RPMI8226 (cell line): ENCODE data around the gene RALGDS.
"Not testable (repeated sequence)": the region's sequence is repeated elsewhere in the genome, so short reads cannot be mapped to it uniquely, and the experiment has no call there.

Source experiments
- DNase-seq: peaks from one replicate; pipeline ENCODE4 v3.0.0-alpha.2; 2015

Gene RALGDS

DNA sequence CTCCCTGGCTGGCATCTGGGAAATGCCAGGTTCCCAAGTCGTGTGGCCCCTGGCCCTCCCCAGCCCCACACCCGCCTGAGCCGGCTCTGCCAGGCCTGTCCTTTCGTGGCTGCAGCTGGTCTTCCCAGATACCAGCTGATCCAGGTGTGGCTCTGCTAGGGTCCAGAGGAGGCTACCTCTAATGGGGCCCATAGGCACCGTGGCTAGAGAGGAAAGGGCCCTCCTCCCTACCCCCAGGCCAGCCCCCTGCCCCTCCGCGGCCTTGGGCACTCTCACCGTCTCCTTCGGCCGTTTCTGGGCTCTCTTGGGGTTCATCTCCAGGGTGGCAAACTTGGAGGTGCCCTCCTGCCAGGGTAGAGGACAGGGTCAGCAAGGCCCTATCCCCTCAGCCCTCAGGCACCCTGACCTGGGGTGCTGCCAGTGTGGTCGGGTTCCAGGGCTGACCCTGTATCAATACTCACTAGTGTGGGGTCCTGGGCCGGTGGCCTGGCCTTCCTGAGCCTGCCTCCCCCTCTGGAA is 17.0 kb downstream of the RALGDS start:
- DNase-seq: no peak

GRCh38 chr9:133103183-133103986 is 17.7 kb downstream of the RALGDS start:
- peak; percentile 52 for DNase-seq

DNA sequence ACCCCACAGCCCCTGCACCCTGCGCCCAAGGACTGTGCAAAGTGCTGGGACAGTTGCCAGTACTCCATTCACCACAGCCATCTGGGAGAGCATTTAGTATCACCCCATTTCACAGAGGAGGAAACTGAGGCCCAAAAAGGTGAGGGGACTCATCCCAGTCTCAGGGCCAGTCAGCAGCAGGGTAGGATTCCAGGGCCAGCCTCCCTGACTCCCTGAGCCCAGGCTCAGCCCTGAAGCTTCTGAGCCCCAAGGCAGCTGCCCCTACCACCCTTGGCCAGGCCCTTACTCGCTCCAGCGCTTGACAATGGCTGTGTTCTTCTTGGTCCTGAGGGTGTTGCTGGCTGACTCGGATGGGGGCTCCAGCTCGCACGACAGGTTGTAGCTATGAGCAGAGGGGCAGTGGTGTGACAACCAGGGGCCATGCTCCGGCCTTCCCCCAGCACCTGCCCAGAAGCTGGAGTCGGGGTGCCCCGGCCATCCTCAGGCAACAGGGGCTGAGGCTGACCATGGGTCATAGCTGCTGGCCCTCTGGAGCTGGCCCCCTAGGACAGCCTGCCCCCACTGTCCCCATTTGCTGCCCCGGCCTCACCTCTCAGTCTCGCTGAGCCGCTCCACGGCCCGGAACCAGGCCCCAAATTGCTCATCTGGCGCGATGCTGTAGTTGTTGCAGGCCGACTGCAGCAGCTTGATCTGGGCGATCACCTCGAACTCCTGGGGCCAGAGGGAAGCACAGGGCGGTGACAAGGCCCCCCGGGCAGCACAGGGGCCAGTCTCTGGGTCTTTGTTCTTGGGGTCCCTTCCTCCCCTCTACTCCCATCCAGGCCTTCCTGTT is 18.6 kb downstream of the RALGDS start:
- no peak for DNase-seq

GRCh38 chr9:133101356-133102189 is 19.5 kb downstream of the RALGDS start:
- DNase-seq: no peak

DNA sequence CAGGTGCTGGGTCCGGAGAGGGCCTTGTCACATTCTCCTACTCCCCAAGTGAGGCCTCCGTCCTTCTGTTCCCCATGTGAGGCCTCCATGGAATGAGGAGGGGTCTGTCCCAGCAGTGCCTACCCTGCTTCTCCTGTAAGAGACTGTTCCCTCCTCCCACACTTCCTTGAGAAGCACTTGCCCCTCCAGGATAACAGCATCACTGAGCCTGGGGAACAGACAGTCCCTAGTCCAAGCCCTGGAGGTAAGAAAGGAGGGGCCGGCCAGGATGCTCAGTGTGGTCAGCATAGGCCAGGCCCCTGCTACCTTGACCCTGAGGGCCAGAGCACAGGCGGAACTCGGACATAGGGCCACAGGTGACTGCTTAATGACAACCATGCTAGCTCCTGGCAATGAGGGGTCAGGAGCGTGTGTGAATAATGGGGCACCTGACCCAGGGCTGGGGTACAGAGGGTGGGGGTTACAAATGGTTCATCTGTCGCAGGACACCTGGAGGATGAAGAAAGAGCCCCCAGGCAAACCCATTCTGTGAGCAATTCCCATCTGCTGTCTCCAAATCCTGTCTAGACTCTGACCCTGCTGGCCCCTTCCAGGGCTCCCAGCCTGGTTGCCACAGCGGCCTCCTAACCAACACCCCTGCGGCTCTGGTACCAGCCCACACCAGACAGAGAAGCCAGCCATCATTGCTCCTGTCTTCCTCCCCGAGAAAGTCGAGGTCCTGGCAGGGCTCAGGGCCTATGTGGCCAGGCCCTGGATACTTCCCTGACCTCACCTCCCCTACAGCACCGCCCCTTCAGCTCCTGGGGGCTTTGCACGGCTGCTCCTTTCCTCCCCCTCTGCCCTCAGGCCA is 20.3 kb downstream of the RALGDS start:
- no peak for DNase-seq

DNA sequence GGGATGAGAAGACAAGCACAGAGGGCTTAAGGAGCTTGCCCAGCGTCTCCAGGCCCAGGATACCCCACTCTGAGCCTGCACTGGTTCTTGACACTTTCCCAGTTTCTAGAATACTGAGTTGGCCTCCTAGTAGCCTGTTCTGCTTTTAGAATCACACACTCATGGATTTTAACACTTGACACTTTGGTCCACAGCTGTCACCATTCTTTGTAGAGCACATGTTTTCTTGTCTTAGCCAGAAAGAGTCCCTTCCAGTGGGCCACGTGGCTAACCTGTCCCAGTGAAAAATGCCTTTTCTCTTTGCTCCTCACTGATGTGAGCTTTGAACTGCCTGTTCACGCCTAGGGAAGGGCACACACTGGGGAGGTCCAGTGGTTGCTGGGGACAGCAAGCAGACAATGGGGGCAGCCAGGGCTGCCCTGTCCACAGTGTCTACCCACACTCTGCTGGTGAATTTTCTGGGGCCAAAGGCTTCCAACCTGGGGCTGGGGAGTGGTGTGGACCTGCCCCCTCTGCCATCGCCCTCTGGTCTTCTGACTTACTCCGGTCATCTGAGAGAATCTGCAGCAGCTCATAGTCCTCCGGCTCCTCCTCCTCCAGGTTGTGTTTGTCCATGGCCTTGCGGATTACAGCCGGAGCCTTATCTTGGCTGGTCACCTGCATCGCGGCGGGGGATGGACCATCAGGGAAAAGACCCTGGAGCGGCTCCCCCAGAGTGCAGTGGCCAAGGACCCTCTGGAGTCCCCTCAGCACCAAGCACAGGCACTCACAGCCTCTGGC is 21.1 kb downstream of the RALGDS start:
- no peak for DNase-seq

- no peak for DNase-seq
Observed at GRCh38 chr9:133098871-133099270, 22.2 kb downstream of the RALGDS start.

- DNase-seq: no peak
Observed at GRCh38 chr9:133098104-133098754, 22.8 kb downstream of the RALGDS start.

DNA sequence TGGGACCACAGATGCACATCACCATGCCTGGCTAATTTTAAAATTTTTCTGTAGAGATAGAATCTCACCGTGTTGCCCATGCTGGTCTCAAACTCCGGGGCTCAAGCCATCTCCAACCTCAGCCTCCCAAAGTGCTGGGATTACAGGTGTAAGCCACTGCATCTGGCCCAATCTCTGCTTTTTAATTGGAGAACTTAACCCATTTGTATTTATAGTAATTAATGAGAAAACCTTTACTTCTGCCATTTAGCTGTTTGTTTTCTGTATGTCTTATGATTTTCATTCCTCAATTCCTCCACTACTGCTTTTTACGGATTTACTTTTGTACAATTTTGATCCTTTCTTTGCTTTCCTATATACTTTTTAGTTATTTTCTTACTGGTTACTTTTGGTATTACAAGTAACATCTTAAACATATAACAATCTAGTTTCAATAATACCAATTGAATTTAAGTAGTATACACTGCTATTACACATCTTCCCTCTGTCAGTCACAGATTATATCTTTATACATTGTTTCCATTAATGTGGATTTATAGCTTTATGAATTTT is 26.1 kb downstream of the RALGDS start:
- DNase-seq: no peak

- not testable (repeated sequence) for DNase-seq
Observed at GRCh38 chr9:133094351-133094750, 26.7 kb downstream of the RALGDS start.

GRCh38 chr9:133090752-133091385 is 30.2 kb downstream of the RALGDS start:
- no peak for DNase-seq

GRCh38 chr9:133090187-133090586 is 30.9 kb downstream of the RALGDS start:
- DNase-seq: no peak

- DNase-seq: peak; percentile 72
Observed at GRCh38 chr9:133089271-133089671, 31.8 kb downstream of the RALGDS start.

DNA sequence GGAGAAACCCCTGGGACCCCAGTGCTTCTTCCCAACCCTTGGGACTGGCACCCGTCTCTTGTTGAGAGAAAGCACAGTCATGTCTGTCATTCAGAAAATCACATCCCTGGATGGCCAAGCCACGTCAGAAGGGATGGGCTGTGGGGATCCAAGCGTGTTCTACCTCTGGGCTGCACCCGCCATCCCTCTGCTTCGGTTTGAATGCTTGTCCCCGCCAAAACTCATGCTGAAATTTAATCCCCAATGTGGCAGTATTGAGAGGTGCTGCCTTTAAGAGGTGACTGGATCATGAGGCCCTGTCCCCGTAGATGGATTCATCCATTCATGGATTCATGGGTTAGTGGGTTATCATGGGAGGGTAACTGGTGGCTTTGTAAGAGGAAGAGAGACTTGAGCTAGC is 32.3 kb downstream of the RALGDS start:
- no peak for DNase-seq

DNA sequence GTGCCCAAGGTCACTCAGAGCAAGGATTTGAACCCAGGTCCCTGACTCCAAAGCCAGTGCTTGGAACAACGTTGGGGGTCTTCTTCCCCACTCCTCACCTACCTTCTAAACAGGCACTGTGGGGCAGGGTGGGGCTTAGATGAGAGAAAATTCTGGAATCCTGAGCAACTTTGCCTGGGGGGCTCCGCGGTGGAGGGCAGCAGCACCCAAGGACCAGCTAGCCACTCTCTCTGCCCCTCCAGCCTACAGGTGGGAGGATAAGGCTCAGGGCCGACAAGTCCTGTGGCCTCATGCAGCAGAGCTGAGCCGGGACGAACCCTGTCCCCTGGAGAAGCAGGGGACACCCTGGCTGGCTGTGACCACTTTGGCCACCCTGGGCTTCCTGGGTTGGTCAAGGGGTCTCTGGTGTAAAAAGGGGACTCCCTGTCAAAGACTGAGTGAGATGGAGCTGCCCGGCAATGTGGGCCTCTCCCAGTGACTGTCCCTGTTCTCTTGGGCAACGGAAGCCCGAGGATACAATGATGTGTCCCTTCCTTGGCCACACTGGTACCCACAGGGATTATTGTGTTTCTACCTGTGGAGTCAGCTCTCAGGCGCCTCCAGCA is 32.8 kb downstream of the RALGDS start:
- DNase-seq: no peak

DNA sequence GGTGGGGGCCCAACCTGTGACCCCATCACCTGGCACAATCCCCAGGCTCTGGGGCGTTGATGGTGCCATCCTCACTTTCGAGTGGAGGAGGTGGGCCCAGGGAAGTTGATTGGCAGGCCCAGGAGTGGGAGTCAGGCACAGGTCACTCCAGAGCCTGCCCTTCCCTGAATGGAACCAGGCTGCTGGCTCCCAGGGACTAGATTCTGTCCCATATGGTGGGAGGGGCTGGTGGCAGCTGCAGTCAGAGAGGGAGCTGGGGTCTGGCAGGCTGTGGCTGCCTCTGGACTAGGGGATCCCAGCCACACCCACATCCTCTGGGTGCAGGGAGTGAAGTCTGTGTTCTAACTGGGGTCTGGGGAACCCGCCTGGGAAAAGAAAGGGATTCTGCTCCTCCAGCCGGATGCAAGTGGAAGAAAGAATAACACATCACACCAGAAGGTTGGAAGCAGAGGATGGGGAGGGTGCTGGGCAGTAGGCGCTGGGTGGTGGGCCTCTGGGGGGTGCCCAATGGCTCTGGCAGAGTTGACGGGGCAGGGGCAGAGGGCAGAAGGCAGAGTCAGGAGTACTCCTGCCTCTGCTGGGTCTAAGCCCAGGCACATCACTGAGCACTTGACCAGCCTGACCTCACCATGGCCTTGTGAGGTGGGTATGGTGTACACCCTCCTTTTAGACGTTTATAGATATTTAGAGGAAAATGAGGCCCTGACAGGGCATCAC is 33.5 kb downstream of the RALGDS start:
- no peak for DNase-seq

GRCh38 chr9:133086894-133087293 is 34.1 kb downstream of the RALGDS start:
- DNase-seq: no peak

DNA sequence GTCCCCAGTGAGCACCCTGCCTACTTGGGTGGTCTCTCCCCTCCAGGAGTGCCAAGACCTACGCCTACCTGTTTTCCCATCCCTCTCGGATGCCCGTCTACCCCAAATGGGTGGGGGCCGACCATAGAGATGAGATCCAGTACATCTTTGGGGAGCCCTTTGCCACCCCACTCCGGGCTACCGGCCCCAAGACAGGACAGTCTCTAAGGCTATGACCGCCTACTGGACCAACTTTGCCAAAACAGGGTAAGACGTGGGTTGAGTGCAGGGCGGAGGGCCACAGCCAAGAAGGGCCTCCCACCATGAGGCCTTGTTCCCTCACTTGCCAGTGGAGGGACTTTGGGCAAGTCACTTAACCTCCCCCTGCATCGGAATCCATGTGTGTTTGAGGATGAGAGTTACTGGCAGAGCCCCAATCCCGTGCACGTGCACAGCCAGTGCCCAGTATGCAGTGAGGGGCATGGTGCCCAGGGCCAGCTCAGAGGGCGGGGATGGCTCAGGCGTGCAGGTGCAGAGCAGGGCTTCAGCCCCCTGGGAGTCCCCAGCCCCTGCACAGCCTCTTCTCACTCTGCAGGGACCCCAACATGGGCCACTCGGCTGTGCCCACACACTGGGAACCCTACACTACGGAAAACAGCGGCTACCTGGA is 34.7 kb downstream of the RALGDS start:
- DNase-seq: not testable (repeated sequence)
